Measurements from ENCODE around the gene C1QL3. TPM values are rescaled to one million over a fixed set of nuclear protein-coding genes. Genes with fewer than 3 reads are reported as not detected.

C1QL3 gene
- total RNA-seq, 1 experiment from 2014 or later, result not detected

- intact Hi-C loops (cut with micrococcal nuclease; ENCODE audit: unreplicated experiment), result no loop called here
- peaks cover 99% of the 10 kb centered on the region for H3K27me3 ChIP-seq (replicated peaks; ENCODE audit: insufficient read depth, low read depth, low read length, poor library complexity)
- no peak for DNase-seq (ENCODE audit: low spot score)
These were observed 2.3 kb downstream of the C1QL3 start for GRCh38 chr10:16519250-16519907.

GRCh38 chr10:16518822-16519221 is 2.9 kb downstream of the C1QL3 start:
- CTCF ChIA-PET, result interaction anchor here (0.7 kb wide), 2 partner anchors 9 to 22 kb away, joined by 4 to 5 read pairs; no protein-coding TSS in a partner anchor

More at GRCh38 chr10:16519250-16519907, 2.3 kb downstream of the C1QL3 start:
- no peak for TF ChIP-seq CTCF (conservative IDR thresholded peaks at IDR 0.05; ENCODE audit: low read depth, low read length)
- no peak for TF ChIP-seq EZH2 (IDR thresholded peaks at IDR 0.05; ENCODE audit: borderline replicate concordance, low read depth, low read length, poor library complexity, severe bottlenecking)
- CTCF ChIA-PET, result interaction anchor here (0.7 kb wide), 1 partner anchor 23 kb away, joined by 4 read pairs; no protein-coding TSS in a partner anchor
- H3K9me3 ChIP-seq (ENCODE audit: low read depth, low read length, poor library complexity, severe bottlenecking), result no peaks in the 10 kb centered on the region
- POLR2A ChIA-PET (ENCODE audit: low non-redundant PET), result no interaction called here
- no peaks in the 10 kb centered on the region for H3K36me3 ChIP-seq (ENCODE audit: insufficient read depth, low read length, poor library complexity, severe bottlenecking)
- no peak overlapping the region for H3K4me3 ChIP-seq (ENCODE audit: low read depth, low read length, poor library complexity, severe bottlenecking)
- no peak overlapping the region for H3K27ac ChIP-seq (ENCODE audit: low read depth, low read length, poor library complexity, severe bottlenecking)
- no TSS peak for BruUV-seq (replicated peaks)
- H3K4me1 ChIP-seq (ENCODE audit: insufficient read depth, low read length, poor library complexity, severe bottlenecking), result peaks cover 8% of the 10 kb centered on the region

GRCh38 chr10:16510843-16511242 is 10.8 kb downstream of the C1QL3 start:
- Histone ChIP-seq H3K9me3 (ENCODE audit: low read depth, low read length, poor library complexity, severe bottlenecking) (no peaks in the 10 kb centered on the region), H3K4me1 (ENCODE audit: insufficient read depth, low read length, poor library complexity, severe bottlenecking) (no peaks in the 10 kb centered on the region), H3K4me3 (ENCODE audit: low read depth, low read length, poor library complexity, severe bottlenecking) (no peak overlapping the region), H3K27me3 (replicated peaks; ENCODE audit: insufficient read depth, low read depth, low read length, poor library complexity) (peaks cover 62% of the 10 kb centered on the region), H3K36me3 (ENCODE audit: insufficient read depth, low read length, poor library complexity, severe bottlenecking) (no peaks in the 10 kb centered on the region), H3K27ac (ENCODE audit: low read depth, low read length, poor library complexity, severe bottlenecking) (no peak overlapping the region)
- intact Hi-C loops (cut with micrococcal nuclease; ENCODE audit: unreplicated experiment), result no loop called here
- no peak for DNase-seq (ENCODE audit: low spot score)
- no TSS peak for BruUV-seq (replicated peaks)
- TF ChIP-seq EZH2 (IDR thresholded peaks at IDR 0.05; ENCODE audit: borderline replicate concordance, low read depth, low read length, poor library complexity, severe bottlenecking) (no peak), CTCF (conservative IDR thresholded peaks at IDR 0.05; ENCODE audit: low read depth, low read length) (no peak)
- POLR2A ChIA-PET (ENCODE audit: low non-redundant PET), result no interaction called here
- CTCF ChIA-PET, result no interaction called here

More at GRCh38 chr10:16518822-16519221, 2.9 kb downstream of the C1QL3 start:
- intact Hi-C loops (cut with micrococcal nuclease; ENCODE audit: unreplicated experiment), result no loop called here
- Histone ChIP-seq H3K4me1 (ENCODE audit: insufficient read depth, low read length, poor library complexity, severe bottlenecking) (peaks cover 8% of the 10 kb centered on the region), H3K4me3 (ENCODE audit: low read depth, low read length, poor library complexity, severe bottlenecking) (no peak overlapping the region), H3K27ac (ENCODE audit: low read depth, low read length, poor library complexity, severe bottlenecking) (no peak overlapping the region), H3K27me3 (replicated peaks; ENCODE audit: insufficient read depth, low read depth, low read length, poor library complexity) (peaks cover 99% of the 10 kb centered on the region), H3K36me3 (ENCODE audit: insufficient read depth, low read length, poor library complexity, severe bottlenecking) (no peaks in the 10 kb centered on the region), H3K9me3 (ENCODE audit: low read depth, low read length, poor library complexity, severe bottlenecking) (no peaks in the 10 kb centered on the region)
- no peak for TF ChIP-seq EZH2 (IDR thresholded peaks at IDR 0.05; ENCODE audit: borderline replicate concordance, low read depth, low read length, poor library complexity, severe bottlenecking)
- peak; percentile 49; the same call in 1 of the 2 replicates for TF ChIP-seq CTCF (conservative IDR thresholded peaks at IDR 0.05; ENCODE audit: low read depth, low read length)
- peak; percentile 22 for DNase-seq (ENCODE audit: low spot score)
- POLR2A ChIA-PET (ENCODE audit: low non-redundant PET), result no interaction called here
- no TSS peak for BruUV-seq (replicated peaks)

Data from A673 (cell line).